HepG2 (cell line): Measurements from ENCODE around the gene KRTAP10-6. TPM values are rescaled to one million over a fixed set of nuclear protein-coding genes. Genes with fewer than 3 reads are reported as not detected.
A peak's percentile ranks its signal among the peaks of the same experiment; 100 is the strongest.
"Not testable (repeated sequence)": the region's sequence is repeated elsewhere in the genome, so short reads cannot be mapped to it uniquely, and the experiment has no call there.

ENCODE experiments used
- ATAC-seq: fragments of 200-7000 bp; cut with Tn5 transposase; 3 replicates; pipeline ENCODE4 v1.9.1; 2020; ENCODE audit warnings: mild to moderate bottlenecking, moderate library complexity
- BruUV-seq: library from RNA; stranded (reverse); fragments of 400-500 nt; replicated peaks from 2 replicates; lab custom pipeline; 2021; lab: Mats Ljungman, UMichigan
- CTCF ChIA-PET: fragments of 300-600 bp; formaldehyde crosslinking; extraction: SDS; loops from one replicate; lab custom pipeline; 2021; ENCODE audit warnings: low total read pairs, inconsistent platforms, low intra/inter-chr PET ratio; lab: Yijun Ruan, JAX
- POLR2A ChIA-PET: fragments of 350-600 bp; sonication (Branson Sonifier 250); formaldehyde crosslinking; loops from one replicate; lab custom pipeline; 2020; ENCODE audit warnings: antibody characterized with exemption, inconsistent platforms; lab: Yijun Ruan, JAX
- DNase-seq: peaks from one replicate; pipeline ENCODE4 v3.0.0-alpha.2; 2015; ENCODE audit warnings: low spot score
- FAIRE-seq: peaks from 3 replicates; lab custom pipeline; 2011; peaks lifted over from hg19 to GRCh38; lab: Jason Lieb, UNC
- H2AFZ ChIP-seq: one replicate; pipeline ENCODE4 v1.6.1; 2011; ENCODE audit warnings: low read length, inconsistent platforms
- H3K27ac ChIP-seq: fragments of 300-600 bp; 3 replicates; pipeline ENCODE4 v1.8.0; 2011; ENCODE audit warnings: mixed run types, mild to moderate bottlenecking, mixed read lengths, low read length, inconsistent platforms; ENCODE audit not compliant: insufficient read depth; ENCODE audit errors: extremely low read length
- H3K27me3 ChIP-seq, 2 experiments: fragments of 200-600 bp in 1 of 2; 2 replicates in 1 of 2; 3 replicates in 1 of 2; pipeline versions ENCODE4 v1.6.0 to v1.8.0; 2011; ENCODE audit warnings: low read length in 2 of 2, mild to moderate bottlenecking in 2 of 2, moderate library complexity in 2 of 2, inconsistent platforms in 1 of 2; ENCODE audit not compliant: insufficient read depth in 2 of 2, control insufficient read depth in 1 of 2
- H3K36me3 ChIP-seq, 2 experiments: fragments of 200-600 bp in 1 of 2; replicated peaks in 1 of 2; 2 replicates in 1 of 2; 3 replicates in 1 of 2; pipeline versions ENCODE4 v1.5.1 to v1.8.0; 2011; ENCODE audit warnings: low read length in 2 of 2, inconsistent platforms in 1 of 2; ENCODE audit not compliant: insufficient read depth in 2 of 2, control insufficient read depth in 1 of 2
- H3K4me1 ChIP-seq: 2 replicates; pipeline ENCODE4 v1.5.1; 2012; ENCODE audit warnings: low read length, inconsistent platforms; ENCODE audit not compliant: insufficient read depth
- H3K4me2 ChIP-seq: 2 replicates; pipeline ENCODE4 v1.6.0; 2011; ENCODE audit warnings: low read depth, low read length, inconsistent platforms
- H3K4me3 ChIP-seq, 3 experiments: fragments of 200-600 bp in 1 of 3; sonication (generic), shearing (Covaris generic) in 1 of 3; replicated peaks in 1 of 3; 2 replicates each; pipeline ENCODE4 v1.5.1; 2011 to 2016; ENCODE audit warnings: low read length in 3 of 3, inconsistent platforms in 2 of 3, low read depth in 2 of 3, mild to moderate bottlenecking in 2 of 3, control low read depth in 1 of 3, mixed read lengths in 1 of 3; ENCODE audit not compliant: insufficient read depth in 1 of 3
- H3K79me2 ChIP-seq: one replicate; pipeline ENCODE4 v1.6.1; 2011; ENCODE audit warnings: low read length, inconsistent platforms; ENCODE audit not compliant: insufficient read depth
- H3K9ac ChIP-seq: 2 replicates; pipeline ENCODE4 v1.6.0; 2011; ENCODE audit warnings: mild to moderate bottlenecking, low read depth, low read length, inconsistent platforms; ENCODE audit not compliant: insufficient read depth
- H3K9me3 ChIP-seq: 2 replicates; pipeline ENCODE4 v1.5.1; 2012; ENCODE audit warnings: mild to moderate bottlenecking, low read length
- H4K20me1 ChIP-seq: 2 replicates; pipeline ENCODE4 v1.6.0; 2011; ENCODE audit warnings: inconsistent platforms, mild to moderate bottlenecking, low read length, moderate library complexity; ENCODE audit not compliant: insufficient read depth
- ADNP ChIP-seq: sonication (generic); formaldehyde crosslinking; IDR thresholded peaks from 2 replicates; pipeline ENCODE4 v1.4.0; 2020; ENCODE audit warnings: missing genetic modification reagents
- GABPB1 ChIP-seq: IDR thresholded peaks from 2 replicates; pipeline ENCODE4 v1.6.1; 2016; ENCODE audit warnings: mild to moderate bottlenecking, missing genetic modification reagents, moderate library complexity, missing compliant biosample characterization
- HNRNPL ChIP-seq: fragments of 200-400 bp; formaldehyde crosslinking; IDR thresholded peaks from 2 replicates; pipeline ENCODE4 v1.6.1; 2017; ENCODE audit warnings: mild to moderate bottlenecking, low read depth, low read length
- MAX ChIP-seq: IDR thresholded peaks from 2 replicates; pipeline ENCODE4 v1.6.1; 2012; ENCODE audit warnings: inconsistent platforms
- ZMYM3 ChIP-seq: sonication (generic); formaldehyde crosslinking; IDR thresholded peaks from 2 replicates; pipeline ENCODE4 v1.5.1; 2020; ENCODE audit warnings: mild to moderate bottlenecking, missing genetic modification reagents
- ZNF292 ChIP-seq: sonication (generic); formaldehyde crosslinking; IDR thresholded peaks from 2 replicates; pipeline ENCODE4 v1.8.1; 2022; ENCODE audit warnings: mild to moderate bottlenecking, low read depth, missing genetic modification reagents, borderline replicate concordance
- ZNF687 ChIP-seq: sonication (generic); formaldehyde crosslinking; IDR thresholded peaks from 2 replicates; pipeline ENCODE4 v1.5.1; 2020; ENCODE audit warnings: mild to moderate bottlenecking, missing genetic modification reagents, moderate library complexity
- WGBS: methylation state at CpG from one replicate; pipeline ENCODE4 v1.1.6; 2017; ENCODE audit warnings: low lambda C conversion rate; 5-methylcytosine and 5-hydroxymethylcytosine counted together
- in situ Hi-C: cut with HindIII; loops from 2 replicates; pipeline ENCODE4 v1.10.0; 2017; ENCODE audit warnings: low pct_unique_long_range_greater_than_20kb; ENCODE audit not compliant: extremely low pct_ligation_motif_present
- intact Hi-C: fragments of 100-400 bp; cut with micrococcal nuclease; formaldehyde crosslinking; loops from one replicate; pipeline ENCODE4 v1.10.0; 2022; ENCODE audit not compliant: unreplicated experiment
- polyA plus RNA-seq, 8 experiments: library from polyadenylated mRNA; depleted of rRNA in 3 of 8; stranded (reverse) in 7 of 8; unstranded in 1 of 8; fragments of >200 nt; fragmentation: Illumina TruSeq in 4 of 8; extraction: Trizol in 4 of 8; gene quantifications; 2 replicates each; pipeline versions ENCODE4 v1.2.1 to v1.2.3, GENCODE V29; 2011 to 2016; ENCODE audit warnings: low read depth in 4 of 8, missing spikeins in 1 of 8, mixed read lengths in 1 of 8; ENCODE audit not compliant: insufficient read depth in 1 of 8
- total RNA-seq, 5 experiments: library from RNA; depleted of rRNA; stranded (reverse); fragments of >200 nt; fragmentation: Illumina TruSeq; extraction: Trizol; gene quantifications; 2 replicates each; pipeline ENCODE4 v1.2.3, GENCODE V29; 2016; ENCODE audit warnings: low read depth in 1 of 5

KRTAP10-6 gene
- total and polyA plus RNA-seq, 2 of the 13 experiments (the other 11 are each of a cell fraction or from before 2014, with no cell fraction given) = not detected

- FAIRE-seq, CTCF ChIA-PET, H3K4me3 ChIP-seq, H4K20me1 ChIP-seq, H3K9ac ChIP-seq, DNase-seq, POLR2A ChIA-PET, intact Hi-C loops, H3K79me2 ChIP-seq, H3K27me3 ChIP-seq, H3K4me2 ChIP-seq, H3K9me3 ChIP-seq, H2AFZ ChIP-seq, ATAC-seq, H3K27ac ChIP-seq, in situ Hi-C loops, BruUV-seq, H3K36me3 ChIP-seq: not testable (repeated sequence)
- H3K4me1 ChIP-seq = peaks cover 52% of the 10 kb centered on the region
- TF ChIP-seq HNRNPL = 0 out of 2 replicates have a peak, but pooled peaks have one; percentile 10
- TF ChIP-seq ADNP (CRISPR knock-in tag) = 0 out of 2 replicates have a peak, but pooled peaks have one; percentile 16
- WGBS = 80% methylated on average over 1 of the region's 4 CpGs
Observed at GRCh38 chr21:44591801-44592130, 539 bp downstream of the KRTAP10-6 start.

- in situ Hi-C loops, FAIRE-seq: not testable (repeated sequence)
Observed at GRCh38 chr21:44590897-44591800, 1.2 kb downstream of the KRTAP10-6 start.

More at GRCh38 chr21:44590897-44591800, 1.2 kb downstream of the KRTAP10-6 start:
- WGBS = 57% methylated on average over 17 of the region's 19 CpGs
- H3K27ac ChIP-seq, BruUV-seq, H3K9ac ChIP-seq, H3K36me3 ChIP-seq, intact Hi-C loops, DNase-seq, H2AFZ ChIP-seq, H3K4me2 ChIP-seq, H3K27me3 ChIP-seq, H3K4me3 ChIP-seq, H3K79me2 ChIP-seq, H3K9me3 ChIP-seq, CTCF ChIA-PET, POLR2A ChIA-PET, H4K20me1 ChIP-seq: not testable (repeated sequence)
- ATAC-seq = peak; percentile 65
- H3K4me1 ChIP-seq = peaks cover 52% of the 10 kb centered on the region
- 0 out of 2 replicates have a peak, but pooled peaks have one; percentile 39 for TF ChIP-seq HNRNPL
- TF ChIP-seq ZNF687 = peak; percentile 62
- TF ChIP-seq MAX = 0 out of 2 replicates have a peak, but pooled peaks have one; percentile 20
- TF ChIP-seq ZNF292 = 0 out of 2 replicates have a peak, but pooled peaks have one; percentile 36
- peak; percentile 26; the same call in 1 of the 2 replicates for TF ChIP-seq GABPB1
- TF ChIP-seq ZMYM3 (CRISPR knock-in tag) = peak; percentile 94
